Measurements from ENCODE around the gene PPAT. TPM values are rescaled to one million over a fixed set of nuclear protein-coding genes. Genes with fewer than 3 reads are reported as not detected.

Gene PPAT
- total RNA-seq, 1 experiment from 2014 or later, result 38.3 TPM

DNA sequence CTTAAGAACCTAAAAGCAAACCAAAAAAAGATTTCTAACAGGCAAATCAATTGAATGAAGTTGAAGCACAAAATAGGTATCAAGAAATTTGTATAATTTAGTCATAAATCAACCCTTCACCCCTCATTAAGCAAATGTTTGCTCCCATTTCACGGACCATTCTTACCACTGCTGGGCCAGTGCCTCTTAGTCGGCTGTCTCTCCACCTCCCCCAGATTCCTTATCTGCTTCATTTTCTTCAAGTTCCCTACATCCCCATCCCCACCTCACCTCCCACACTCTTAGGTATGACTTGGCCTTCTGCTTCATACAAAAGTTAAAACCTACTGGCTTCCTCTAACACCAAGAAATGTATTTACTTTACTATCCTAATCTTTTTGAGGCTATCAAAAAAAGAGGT, 60.0 kb downstream of the PPAT start:
- DNase-seq (ENCODE audit: low read depth, low spot score) (no peak), ATAC-seq (no peak)
- no peaks in the 10 kb centered on the region for H3K4me1 ChIP-seq (ENCODE audit: control insufficient read depth, insufficient read depth, low read length)
- no peaks in the 10 kb centered on the region for H3K36me3 ChIP-seq (ENCODE audit: control insufficient read depth, insufficient read depth, low read length)
- TF ChIP-seq POLR2AphosphoS5 (IDR thresholded peaks at IDR 0.05; ENCODE audit: low read depth, low read length) (no peak), TCF7L2 (IDR thresholded peaks at IDR 0.05; ENCODE audit: low read depth, low read length) (no peak), SIN3A (IDR thresholded peaks at IDR 0.05; ENCODE audit: borderline replicate concordance, insufficient read depth, low read depth, low read length) (no peak)
- TF ChIP-seq, protein P1, sequence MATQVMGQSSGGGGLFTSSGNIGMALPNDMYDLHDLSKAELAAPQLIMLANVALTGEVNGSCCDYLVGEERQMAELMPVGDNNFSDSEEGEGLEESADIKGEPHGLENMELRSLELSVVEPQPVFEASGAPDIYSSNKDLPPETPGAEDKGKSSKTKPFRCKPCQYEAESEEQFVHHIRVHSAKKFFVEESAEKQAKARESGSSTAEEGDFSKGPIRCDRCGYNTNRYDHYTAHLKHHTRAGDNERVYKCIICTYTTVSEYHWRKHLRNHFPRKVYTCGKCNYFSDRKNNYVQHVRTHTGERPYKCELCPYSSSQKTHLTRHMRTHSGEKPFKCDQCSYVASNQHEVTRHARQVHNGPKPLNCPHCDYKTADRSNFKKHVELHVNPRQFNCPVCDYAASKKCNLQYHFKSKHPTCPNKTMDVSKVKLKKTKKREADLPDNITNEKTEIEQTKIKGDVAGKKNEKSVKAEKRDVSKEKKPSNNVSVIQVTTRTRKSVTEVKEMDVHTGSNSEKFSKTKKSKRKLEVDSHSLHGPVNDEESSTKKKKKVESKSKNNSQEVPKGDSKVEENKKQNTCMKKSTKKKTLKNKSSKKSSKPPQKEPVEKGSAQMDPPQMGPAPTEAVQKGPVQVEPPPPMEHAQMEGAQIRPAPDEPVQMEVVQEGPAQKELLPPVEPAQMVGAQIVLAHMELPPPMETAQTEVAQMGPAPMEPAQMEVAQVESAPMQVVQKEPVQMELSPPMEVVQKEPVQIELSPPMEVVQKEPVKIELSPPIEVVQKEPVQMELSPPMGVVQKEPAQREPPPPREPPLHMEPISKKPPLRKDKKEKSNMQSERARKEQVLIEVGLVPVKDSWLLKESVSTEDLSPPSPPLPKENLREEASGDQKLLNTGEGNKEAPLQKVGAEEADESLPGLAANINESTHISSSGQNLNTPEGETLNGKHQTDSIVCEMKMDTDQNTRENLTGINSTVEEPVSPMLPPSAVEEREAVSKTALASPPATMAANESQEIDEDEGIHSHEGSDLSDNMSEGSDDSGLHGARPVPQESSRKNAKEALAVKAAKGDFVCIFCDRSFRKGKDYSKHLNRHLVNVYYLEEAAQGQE (IDR thresholded peaks at IDR 0.05; ENCODE audit: insufficient read depth in 1 of 2, low read depth in 2 of 2, low read length in 1 of 2), result no peak
- TF ChIP-seq, protein P2, sequence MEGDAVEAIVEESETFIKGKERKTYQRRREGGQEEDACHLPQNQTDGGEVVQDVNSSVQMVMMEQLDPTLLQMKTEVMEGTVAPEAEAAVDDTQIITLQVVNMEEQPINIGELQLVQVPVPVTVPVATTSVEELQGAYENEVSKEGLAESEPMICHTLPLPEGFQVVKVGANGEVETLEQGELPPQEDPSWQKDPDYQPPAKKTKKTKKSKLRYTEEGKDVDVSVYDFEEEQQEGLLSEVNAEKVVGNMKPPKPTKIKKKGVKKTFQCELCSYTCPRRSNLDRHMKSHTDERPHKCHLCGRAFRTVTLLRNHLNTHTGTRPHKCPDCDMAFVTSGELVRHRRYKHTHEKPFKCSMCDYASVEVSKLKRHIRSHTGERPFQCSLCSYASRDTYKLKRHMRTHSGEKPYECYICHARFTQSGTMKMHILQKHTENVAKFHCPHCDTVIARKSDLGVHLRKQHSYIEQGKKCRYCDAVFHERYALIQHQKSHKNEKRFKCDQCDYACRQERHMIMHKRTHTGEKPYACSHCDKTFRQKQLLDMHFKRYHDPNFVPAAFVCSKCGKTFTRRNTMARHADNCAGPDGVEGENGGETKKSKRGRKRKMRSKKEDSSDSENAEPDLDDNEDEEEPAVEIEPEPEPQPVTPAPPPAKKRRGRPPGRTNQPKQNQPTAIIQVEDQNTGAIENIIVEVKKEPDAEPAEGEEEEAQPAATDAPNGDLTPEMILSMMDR (IDR thresholded peaks at IDR 0.05), result no peak
- no peaks in the 10 kb centered on the region for H3K27me3 ChIP-seq (ENCODE audit: control insufficient read depth, insufficient read depth, low read length)
- CTCF ChIA-PET, result no interaction called here
- in situ Hi-C loops (cut with HindIII; ENCODE audit: low pct_unique_long_range_greater_than_20kb, low sequenced_read_pairs) (no loop called here), intact Hi-C loops (cut with micrococcal nuclease; ENCODE audit: unreplicated experiment) (no loop called here)
- no peak overlapping the region for H3K4me3 ChIP-seq (ENCODE audit: low read depth in 2 of 2, low read length in 2 of 2)
- no TSS peak for BruUV-seq (replicated peaks)
- POLR2A ChIA-PET, result no interaction called here
- H3K27ac ChIP-seq (ENCODE audit: low read length), result no peak overlapping the region
- H3K9me3 ChIP-seq (ENCODE audit: control insufficient read depth, insufficient read depth, low read depth, low read length), result no peaks in the 10 kb centered on the region

DNA sequence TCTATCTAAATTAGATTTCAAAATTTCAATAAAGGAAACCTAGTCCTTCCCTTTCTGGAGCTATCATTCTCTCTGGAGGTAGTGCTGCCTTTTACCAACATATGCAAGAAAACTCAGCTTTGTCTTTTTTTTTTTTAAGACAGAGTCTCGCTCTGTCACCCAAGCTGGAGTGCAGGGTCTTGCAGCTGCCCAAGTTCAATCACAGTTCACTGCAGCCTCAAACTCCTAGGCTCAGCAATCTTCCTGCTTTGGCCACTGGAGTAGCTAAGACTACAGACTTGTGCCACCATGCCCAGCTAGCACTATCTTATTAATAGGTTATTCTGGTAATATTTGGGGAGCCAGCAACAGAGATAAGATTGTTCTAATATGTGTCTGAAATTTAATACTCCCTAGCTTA, 60.5 kb downstream of the PPAT start:
- no peaks in the 10 kb centered on the region for H3K36me3 ChIP-seq (ENCODE audit: control insufficient read depth, insufficient read depth, low read length)
- no peak overlapping the region for H3K27ac ChIP-seq (ENCODE audit: low read length)
- no peaks in the 10 kb centered on the region for H3K27me3 ChIP-seq (ENCODE audit: control insufficient read depth, insufficient read depth, low read length)
- H3K9me3 ChIP-seq (ENCODE audit: control insufficient read depth, insufficient read depth, low read depth, low read length), result no peaks in the 10 kb centered on the region
- intact Hi-C loops (cut with micrococcal nuclease; ENCODE audit: unreplicated experiment), result no loop called here
- no peak for ATAC-seq
- DNase-seq (ENCODE audit: low read depth, low spot score), result no peak
- H3K4me1 ChIP-seq (ENCODE audit: control insufficient read depth, insufficient read depth, low read length), result no peaks in the 10 kb centered on the region
- H3K4me3 ChIP-seq (ENCODE audit: low read depth in 2 of 2, low read length in 2 of 2), result no peak overlapping the region
- in situ Hi-C loops (cut with HindIII; ENCODE audit: low pct_unique_long_range_greater_than_20kb, low sequenced_read_pairs), result no loop called here
- ChIA-PET CTCF (no interaction called here), POLR2A (no interaction called here)
- TF ChIP-seq, protein P1 (IDR thresholded peaks at IDR 0.05; ENCODE audit: insufficient read depth in 1 of 2, low read depth in 2 of 2, low read length in 1 of 2), result no peak
- TF ChIP-seq POLR2AphosphoS5 (IDR thresholded peaks at IDR 0.05; ENCODE audit: low read depth, low read length) (no peak), TCF7L2 (IDR thresholded peaks at IDR 0.05; ENCODE audit: low read depth, low read length) (no peak), SIN3A (IDR thresholded peaks at IDR 0.05; ENCODE audit: borderline replicate concordance, insufficient read depth, low read depth, low read length) (no peak)
- TF ChIP-seq, protein P2 (IDR thresholded peaks at IDR 0.05), result no peak
- BruUV-seq (replicated peaks), result no TSS peak
